GM12801 (cell line): ENCODE data around the gene KCNJ10.

Experiments
- CTCF ChIP-seq: IDR thresholded peaks from one replicate; pipeline ENCODE4 v1.5.1; 2011; ENCODE audit warnings: control low read depth; ENCODE audit not compliant: insufficient read length; ENCODE audit errors: extremely low read depth

KCNJ10 gene

GRCh38 chr1:160097151-160097910 lies 27.4 kb upstream of the KCNJ10 start:
- no peak for TF ChIP-seq CTCF

- TF ChIP-seq CTCF: no peak
These were observed 26.5 kb upstream of the KCNJ10 start for GRCh38 chr1:160096274-160097116.

- TF ChIP-seq CTCF: no peak
These were observed 25.6 kb upstream of the KCNJ10 start for GRCh38 chr1:160095382-160096105.

- TF ChIP-seq CTCF: no peak
These were observed 24.8 kb upstream of the KCNJ10 start for GRCh38 chr1:160094806-160095205.

GRCh38 chr1:160094291-160094625 lies 24.3 kb upstream of the KCNJ10 start:
- TF ChIP-seq CTCF: no peak

- TF ChIP-seq CTCF: no peak
These were observed 23.8 kb upstream of the KCNJ10 start for GRCh38 chr1:160093624-160094290.

- TF ChIP-seq CTCF: no peak
These were observed 23.1 kb upstream of the KCNJ10 start for GRCh38 chr1:160093069-160093395.
